ENCODE results near the gene ANP32B. TPM values are rescaled to one million over a fixed set of nuclear protein-coding genes. Genes with fewer than 3 reads are reported as not detected.

ANP32B gene
- total RNA-seq, 4 donors from 2014 or later = 28.5 to 49.0 (median 48.5) TPM

GRCh38 chr9:98008764-98009163, 25.6 kb downstream of the ANP32B start:
- TF ChIP-seq, protein P1, sequence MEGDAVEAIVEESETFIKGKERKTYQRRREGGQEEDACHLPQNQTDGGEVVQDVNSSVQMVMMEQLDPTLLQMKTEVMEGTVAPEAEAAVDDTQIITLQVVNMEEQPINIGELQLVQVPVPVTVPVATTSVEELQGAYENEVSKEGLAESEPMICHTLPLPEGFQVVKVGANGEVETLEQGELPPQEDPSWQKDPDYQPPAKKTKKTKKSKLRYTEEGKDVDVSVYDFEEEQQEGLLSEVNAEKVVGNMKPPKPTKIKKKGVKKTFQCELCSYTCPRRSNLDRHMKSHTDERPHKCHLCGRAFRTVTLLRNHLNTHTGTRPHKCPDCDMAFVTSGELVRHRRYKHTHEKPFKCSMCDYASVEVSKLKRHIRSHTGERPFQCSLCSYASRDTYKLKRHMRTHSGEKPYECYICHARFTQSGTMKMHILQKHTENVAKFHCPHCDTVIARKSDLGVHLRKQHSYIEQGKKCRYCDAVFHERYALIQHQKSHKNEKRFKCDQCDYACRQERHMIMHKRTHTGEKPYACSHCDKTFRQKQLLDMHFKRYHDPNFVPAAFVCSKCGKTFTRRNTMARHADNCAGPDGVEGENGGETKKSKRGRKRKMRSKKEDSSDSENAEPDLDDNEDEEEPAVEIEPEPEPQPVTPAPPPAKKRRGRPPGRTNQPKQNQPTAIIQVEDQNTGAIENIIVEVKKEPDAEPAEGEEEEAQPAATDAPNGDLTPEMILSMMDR (IDR thresholded peaks at IDR 0.05) = no peak
- no peak for ATAC-seq (ENCODE audit: low FRiP score)
- no peak for DNase-seq (ENCODE audit: low spot score)

GRCh38 chr9:98009437-98009836, 26.3 kb downstream of the ANP32B start:
- TF ChIP-seq, protein P1 (IDR thresholded peaks at IDR 0.05) = no peak
- no peak for DNase-seq (ENCODE audit: low spot score)
- no peak for ATAC-seq (ENCODE audit: low FRiP score)

DNA sequence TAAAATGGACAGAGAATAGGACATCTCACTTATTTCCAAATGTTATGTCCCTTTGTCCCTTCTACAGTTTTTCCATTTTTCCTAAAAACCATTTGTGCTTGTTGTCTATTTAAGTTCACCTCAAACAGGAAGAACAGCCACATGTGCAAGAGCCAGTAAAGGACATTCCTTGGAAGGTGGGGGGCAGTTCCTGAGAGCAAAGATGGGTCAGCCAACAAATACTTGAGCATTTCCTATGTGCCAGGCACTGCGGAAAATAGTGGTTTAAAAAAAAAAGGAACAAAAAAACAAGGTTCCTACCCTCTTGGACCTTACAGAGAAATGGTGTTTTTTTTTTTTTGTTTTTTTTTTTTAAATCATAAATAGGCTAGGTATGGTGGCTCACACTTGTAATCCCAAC, 26.8 kb downstream of the ANP32B start:
- TF ChIP-seq, protein P1 (IDR thresholded peaks at IDR 0.05) = no peak
- ATAC-seq (ENCODE audit: low FRiP score) (no peak), DNase-seq (ENCODE audit: low spot score) (no peak)

DNA sequence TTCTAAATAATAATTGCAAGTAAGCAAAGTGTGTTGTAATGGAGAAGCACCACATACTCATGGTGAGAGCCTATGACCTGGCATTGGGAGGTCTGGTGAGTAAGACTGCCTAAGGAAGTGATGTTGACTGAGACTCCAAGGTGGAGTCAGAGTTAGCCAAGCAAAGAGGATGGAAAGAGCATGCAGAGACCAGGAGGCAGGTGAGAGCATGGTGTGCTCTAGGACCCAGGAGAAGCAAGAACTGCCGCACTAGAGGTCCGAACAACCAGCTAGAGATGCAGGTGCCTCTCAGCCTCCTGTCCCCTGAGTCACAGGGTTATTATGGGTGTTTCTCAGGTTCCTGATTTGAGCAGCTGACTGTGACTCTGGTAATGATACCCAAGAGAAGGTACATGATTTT, 27.3 kb downstream of the ANP32B start:
- no peak for DNase-seq (ENCODE audit: low spot score)
- TF ChIP-seq, protein P1 (IDR thresholded peaks at IDR 0.05) = no peak
- ATAC-seq (ENCODE audit: low FRiP score) = peak; percentile 83

DNA sequence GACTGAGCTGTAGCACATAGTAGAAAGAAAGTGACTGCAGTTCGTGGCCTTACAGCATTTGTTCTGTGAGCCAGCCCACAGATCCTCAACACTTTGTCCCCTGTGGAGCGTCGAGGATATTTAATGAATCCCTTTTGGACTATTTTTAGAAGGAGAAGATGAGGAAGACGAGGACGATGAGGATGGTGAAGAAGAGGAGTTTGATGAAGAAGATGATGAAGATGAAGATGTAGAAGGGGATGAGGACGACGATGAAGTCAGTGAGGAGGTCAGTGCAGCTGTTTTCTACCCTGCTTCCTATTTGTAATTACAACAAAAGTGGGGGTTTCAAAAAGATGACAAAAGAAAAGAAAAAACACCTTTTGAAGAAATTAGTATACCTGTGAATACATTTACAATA, 28.0 kb downstream of the ANP32B start:
- TF ChIP-seq, protein P1 (IDR thresholded peaks at IDR 0.05) = no peak
- DNase-seq (ENCODE audit: low spot score) = no peak
- no peak for ATAC-seq (ENCODE audit: low FRiP score)

DNA sequence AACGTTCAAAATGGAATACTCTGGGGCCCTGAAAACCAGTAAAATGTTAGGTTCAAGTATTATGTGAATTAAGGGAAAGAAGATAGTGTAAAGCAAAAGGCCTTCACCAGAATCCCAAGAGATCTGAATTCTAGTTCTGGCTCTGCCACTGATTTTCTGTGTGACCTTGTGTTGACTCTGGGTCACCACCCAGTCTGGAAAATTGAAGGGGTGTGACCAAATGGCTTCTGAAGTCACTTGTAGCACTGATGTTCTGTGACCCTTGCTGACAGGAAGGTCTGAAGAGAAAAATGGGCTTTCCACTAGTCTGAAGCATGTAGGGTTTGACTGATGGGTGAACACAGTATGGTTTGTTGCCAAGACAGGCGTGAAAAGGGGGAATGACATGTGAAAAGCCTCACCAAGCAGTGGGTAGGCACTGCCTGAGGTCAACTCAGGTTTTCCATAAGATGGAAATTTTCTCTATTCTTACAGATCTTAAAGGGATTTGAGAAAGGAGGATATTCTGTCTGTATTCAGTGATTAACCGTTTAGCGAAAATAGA, 33.1 kb downstream of the ANP32B start:
- DNase-seq (ENCODE audit: low spot score) = no peak
- no peak for ATAC-seq (ENCODE audit: low FRiP score)
- TF ChIP-seq, protein P1 (IDR thresholded peaks at IDR 0.05) = no peak

DNA sequence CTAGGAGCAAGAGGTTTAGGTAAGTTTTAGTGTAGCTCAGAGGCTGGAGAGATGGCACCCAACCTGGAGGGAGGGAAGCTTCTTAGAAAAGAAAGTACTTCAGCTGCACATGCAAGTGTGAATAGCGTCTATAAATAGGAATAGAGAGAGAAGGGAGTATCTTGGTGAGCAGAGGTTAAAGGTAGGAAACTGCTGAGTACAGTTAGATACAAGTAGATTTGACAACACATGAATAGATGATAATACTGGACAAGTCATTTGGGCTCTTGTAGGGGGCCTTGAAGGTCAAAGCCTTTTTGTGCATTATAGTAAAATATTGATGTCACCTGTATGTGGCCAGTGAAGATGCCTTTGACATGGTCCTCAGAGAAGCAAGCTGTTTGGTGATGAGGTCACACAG, 34.2 kb downstream of the ANP32B start:
- TF ChIP-seq, protein P1 (IDR thresholded peaks at IDR 0.05) = no peak
- DNase-seq (ENCODE audit: low spot score) = no peak
- no peak for ATAC-seq (ENCODE audit: low FRiP score)

All from omental fat pad (tissue), 4 donors.